Activated CD4-positive, alpha-beta memory T cell treated with anti-CD3 and anti-CD28 coated beads, Interleukin-2, amount 10 ng/mL, durations not matched to agents 7 days and 5 days (primary cell): ENCODE data around the gene RNF130. TPM values are rescaled to one million over a fixed set of nuclear protein-coding genes. Genes with fewer than 3 reads are reported as not detected.

Source experiments
- CTCF ChIA-PET: fragments of 350-600 bp; sonication (Branson Sonifier 250); formaldehyde crosslinking; loops from one replicate; lab custom pipeline; 2021; ENCODE audit warnings: antibody characterized with exemption, inconsistent platforms; lab: Charles Lee
- POLR2A ChIA-PET: fragments of 350-600 bp; sonication (Branson Sonifier 250); formaldehyde crosslinking; loops from one replicate; lab custom pipeline; 2021; ENCODE audit warnings: antibody characterized with exemption; lab: Charles Lee
- DNase-seq: peaks from one replicate; pipeline ENCODE4 v3.0.0-alpha.2; 2020
- H3K27ac Mint-ChIP-seq: one replicate; pipeline ENCODE4 v1.8.0; 2021; ENCODE audit warnings: mild to moderate bottlenecking, mixed read lengths
- H3K27me3 Mint-ChIP-seq: one replicate; pipeline ENCODE4 v1.8.0; 2021; ENCODE audit warnings: mixed read lengths
- H3K36me3 Mint-ChIP-seq: one replicate; pipeline ENCODE4 v1.8.0; 2021; ENCODE audit warnings: low read depth, mixed read lengths
- H3K4me1 Mint-ChIP-seq: one replicate; pipeline ENCODE4 v1.8.0; 2021; ENCODE audit warnings: mixed read lengths
- H3K4me3 Mint-ChIP-seq: one replicate; pipeline ENCODE4 v1.8.0; 2021; ENCODE audit warnings: mild to moderate bottlenecking, mixed read lengths
- H3K9me3 Mint-ChIP-seq: one replicate; pipeline ENCODE4 v1.8.0; 2021; ENCODE audit warnings: mixed read lengths
- total RNA-seq, 2 experiments: library from RNA; stranded (reverse); gene quantifications; one replicate each; pipeline ENCODE4 v1.2.3, GENCODE V29; 2021

RNF130 gene
- total RNA-seq, 2 experiments from 2014 or later, result 2.9 to 3.4 TPM

DNA sequence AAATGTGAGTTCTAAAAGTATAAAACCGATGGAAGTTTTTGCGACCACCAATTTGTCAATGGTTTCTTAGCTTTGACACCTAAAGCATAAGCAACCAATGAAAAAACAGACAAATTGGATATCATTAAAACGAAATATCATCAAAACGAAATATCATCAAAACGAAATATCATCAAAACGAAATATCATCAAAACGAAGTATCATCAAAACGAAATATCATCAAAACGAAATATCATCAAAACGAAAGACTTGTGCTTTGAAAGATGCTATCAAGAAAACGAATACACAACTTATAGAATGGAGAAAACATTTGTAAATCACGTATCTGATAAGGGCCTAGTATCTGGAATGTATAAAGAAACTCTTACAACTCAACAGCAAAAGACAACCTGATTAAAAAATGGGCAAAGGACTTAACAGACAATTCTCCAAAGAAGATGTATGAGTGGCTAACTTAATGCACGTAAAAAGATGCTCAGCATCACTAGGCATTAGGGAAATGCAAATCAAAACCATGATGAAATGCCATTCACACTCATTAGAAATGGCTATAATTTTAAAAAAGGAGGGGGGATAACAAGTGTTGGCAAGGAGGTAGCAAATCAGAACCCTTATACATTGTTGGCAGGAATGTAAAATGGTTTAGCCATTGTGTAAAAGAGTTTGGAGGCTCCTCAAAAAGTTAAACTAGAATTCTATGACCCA, 134.4 kb downstream of the RNF130 start:
- no peak overlapping the region for H3K4me3 Mint-ChIP-seq
- no peaks in the 10 kb centered on the region for H3K4me1 Mint-ChIP-seq
- H3K9me3 Mint-ChIP-seq, result no peaks in the 10 kb centered on the region
- ChIA-PET CTCF (no interaction called here), POLR2A (no interaction called here)
- DNase-seq, result no peak
- no peak overlapping the region for H3K27ac Mint-ChIP-seq
- H3K27me3 Mint-ChIP-seq, result peaks cover 15% of the 10 kb centered on the region
- H3K36me3 Mint-ChIP-seq, result no peaks in the 10 kb centered on the region

DNA sequence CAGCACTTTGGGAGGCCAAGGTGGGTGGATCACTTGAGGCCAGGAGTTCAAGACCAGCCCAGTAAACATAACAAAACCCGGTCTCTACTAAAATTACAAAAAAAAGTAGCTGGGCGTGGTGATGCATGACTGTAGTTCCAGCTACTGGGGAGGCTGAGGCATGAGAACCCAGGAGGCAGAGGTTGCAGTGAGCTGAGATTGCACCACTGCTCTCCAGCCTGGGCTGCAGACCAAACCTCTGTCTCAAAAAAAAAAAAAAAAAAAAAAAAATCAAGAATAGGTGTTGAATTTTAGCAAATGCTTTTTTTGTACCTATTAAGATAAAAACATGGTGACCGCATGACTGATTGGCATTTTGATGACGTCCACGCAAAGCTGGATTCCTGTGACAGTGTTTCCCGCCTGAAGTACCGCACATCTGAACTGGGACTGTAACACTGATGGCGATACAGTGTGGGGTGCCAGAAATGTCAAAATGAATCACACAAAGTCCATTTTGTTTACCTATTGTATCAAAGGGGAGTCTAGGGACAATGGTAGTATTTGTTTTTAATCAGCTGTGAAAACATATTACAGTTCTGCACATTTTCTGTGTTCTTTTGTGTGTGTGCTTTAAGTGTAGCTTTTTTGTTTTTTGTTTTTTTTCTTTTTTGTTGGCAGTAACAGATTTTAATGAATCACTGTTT, 140.6 kb downstream of the RNF130 start:
- H3K27me3 Mint-ChIP-seq, result no peaks in the 10 kb centered on the region
- POLR2A ChIA-PET, result no interaction called here
- no peaks in the 10 kb centered on the region for H3K4me1 Mint-ChIP-seq
- CTCF ChIA-PET, result interaction anchor here (0.7 kb wide), 1 partner anchor 94 kb away, joined by 3 read pairs; no protein-coding TSS in a partner anchor
- H3K9me3 Mint-ChIP-seq, result no peaks in the 10 kb centered on the region
- DNase-seq, result no peak
- no peaks in the 10 kb centered on the region for H3K36me3 Mint-ChIP-seq
- H3K27ac Mint-ChIP-seq, result no peak overlapping the region
- no peak overlapping the region for H3K4me3 Mint-ChIP-seq

DNA sequence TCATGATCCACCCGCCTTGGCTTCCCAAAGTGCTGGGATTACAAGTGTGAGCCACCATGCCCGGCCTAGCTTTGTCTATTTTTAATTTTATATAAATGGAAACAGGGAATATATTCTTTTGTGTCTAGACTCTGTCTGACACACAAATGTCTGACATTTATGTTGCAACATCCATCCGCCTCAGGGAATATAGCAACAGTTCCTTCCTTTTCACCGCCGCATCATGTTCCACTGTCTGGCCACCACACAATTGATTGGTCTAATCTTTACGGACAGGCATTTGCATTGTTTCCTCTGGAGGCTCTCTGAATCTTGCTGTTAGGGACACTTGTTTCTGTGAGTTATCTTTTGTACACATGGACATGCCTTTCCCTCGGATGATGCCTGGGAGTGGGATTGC, 143.7 kb downstream of the RNF130 start:
- POLR2A ChIA-PET, result no interaction called here

DNA sequence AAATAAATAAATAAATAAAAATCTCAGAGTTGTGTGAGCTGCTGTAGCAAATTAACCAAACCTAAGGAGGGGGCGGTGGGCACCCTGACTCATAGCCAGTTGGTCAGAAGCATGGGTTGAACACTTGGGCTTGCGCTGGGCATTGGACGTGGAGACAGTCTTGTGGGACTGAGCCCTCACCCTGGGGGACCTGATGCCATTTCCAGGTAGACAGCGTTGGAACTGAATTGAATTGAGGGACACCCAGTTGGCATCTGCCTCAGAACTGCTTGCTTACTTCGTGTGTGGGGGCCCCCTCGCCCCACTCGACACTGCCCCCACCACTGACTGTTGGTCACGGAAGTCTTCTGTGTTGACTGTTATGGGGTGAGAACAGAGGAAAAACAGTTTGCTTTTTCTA, 144.9 kb downstream of the RNF130 start:
- POLR2A ChIA-PET, result no interaction called here
- no peak for DNase-seq
- Mint-ChIP-seq H3K4me3 (no peak overlapping the region), H3K4me1 (no peaks in the 10 kb centered on the region), H3K27ac (no peak overlapping the region), H3K27me3 (no peaks in the 10 kb centered on the region), H3K36me3 (no peaks in the 10 kb centered on the region), H3K9me3 (no peaks in the 10 kb centered on the region)
- CTCF ChIA-PET, result no interaction called here

More for the DNA sequence above, 143.7 kb downstream of the RNF130 start:
- no peak overlapping the region for H3K4me3 Mint-ChIP-seq
- CTCF ChIA-PET, result no interaction called here
- H3K9me3 Mint-ChIP-seq, result no peaks in the 10 kb centered on the region
- H3K27ac Mint-ChIP-seq, result no peak overlapping the region
- H3K36me3 Mint-ChIP-seq, result no peaks in the 10 kb centered on the region
- no peak for DNase-seq
- no peaks in the 10 kb centered on the region for H3K4me1 Mint-ChIP-seq
- no peaks in the 10 kb centered on the region for H3K27me3 Mint-ChIP-seq

DNA sequence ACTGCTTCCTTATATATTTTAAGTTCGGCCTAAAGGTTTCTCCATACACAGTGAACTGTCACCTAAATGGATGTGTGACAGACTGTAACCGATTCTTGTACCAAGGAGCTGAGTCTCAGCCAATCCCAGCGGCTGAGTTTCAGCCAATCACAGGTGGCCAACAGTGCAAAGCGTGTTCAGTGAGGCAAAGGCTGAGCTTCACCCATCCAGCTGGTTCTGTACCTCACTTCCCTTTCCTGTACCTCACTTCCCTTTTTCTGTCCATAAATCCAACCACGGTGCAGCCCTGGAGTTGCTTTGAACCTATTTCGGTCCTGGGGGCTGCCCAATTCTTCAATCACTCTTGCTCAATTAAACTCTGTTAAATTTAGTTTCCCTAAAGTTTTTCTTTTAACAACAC, 148.1 kb downstream of the RNF130 start:
- Mint-ChIP-seq H3K4me3 (no peak overlapping the region), H3K4me1 (no peaks in the 10 kb centered on the region), H3K9me3 (no peaks in the 10 kb centered on the region), H3K27ac (no peak overlapping the region), H3K27me3 (no peaks in the 10 kb centered on the region), H3K36me3 (no peaks in the 10 kb centered on the region)
- ChIA-PET CTCF (no interaction called here), POLR2A (no interaction called here)
- DNase-seq, result no peak

DNA sequence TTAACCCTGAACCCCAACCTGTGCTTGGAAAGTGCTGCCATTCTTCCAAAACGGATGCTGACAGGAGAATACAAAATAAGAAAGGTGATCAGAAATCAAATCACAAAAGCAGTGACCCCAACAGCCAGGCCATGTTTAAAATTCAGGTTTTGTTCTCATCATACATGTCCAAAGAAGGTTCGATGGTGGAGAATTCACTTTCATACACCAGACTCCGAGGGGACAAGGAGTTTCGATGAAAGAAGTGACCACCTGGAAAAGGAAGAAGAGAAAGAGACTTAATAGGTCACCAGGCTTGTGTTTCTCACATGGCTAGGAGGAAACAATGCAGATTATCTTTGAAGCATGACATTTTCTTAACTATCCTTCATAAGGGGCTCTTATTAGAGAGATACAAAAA, 151.4 kb downstream of the RNF130 start:
- no peaks in the 10 kb centered on the region for H3K36me3 Mint-ChIP-seq
- H3K9me3 Mint-ChIP-seq, result no peaks in the 10 kb centered on the region
- H3K4me3 Mint-ChIP-seq, result no peak overlapping the region
- CTCF ChIA-PET, result no interaction called here
- POLR2A ChIA-PET, result no interaction called here
- DNase-seq, result no peak
- H3K27ac Mint-ChIP-seq, result no peak overlapping the region
- peaks cover 3% of the 10 kb centered on the region for H3K27me3 Mint-ChIP-seq
- H3K4me1 Mint-ChIP-seq, result no peaks in the 10 kb centered on the region

DNA sequence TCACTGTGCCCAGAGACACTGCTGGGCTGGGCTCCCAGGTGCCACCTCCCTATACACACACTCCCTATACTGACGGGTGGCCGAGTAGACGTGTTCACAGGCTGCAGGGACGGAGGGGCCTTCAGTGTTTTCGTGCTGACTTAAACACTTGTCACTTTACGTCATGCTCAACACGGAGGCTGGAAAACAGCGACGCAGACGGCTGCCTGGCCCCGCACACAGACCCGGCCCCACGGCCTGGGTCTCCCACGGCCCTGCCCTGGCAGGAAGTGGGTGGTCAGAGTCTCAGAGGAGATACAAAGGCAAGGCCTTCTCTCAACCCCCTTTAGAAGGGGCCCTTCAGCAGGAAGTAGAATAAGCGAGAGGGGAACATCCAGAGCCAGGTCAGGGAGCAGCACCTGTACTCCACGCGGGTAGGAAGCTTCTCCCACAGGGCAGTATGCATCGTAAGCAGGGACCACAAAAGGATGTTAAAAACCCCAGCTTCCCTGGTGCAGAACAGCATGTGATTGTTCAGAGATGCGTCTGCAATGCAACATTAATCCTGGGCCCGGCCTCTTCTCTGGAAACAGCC, 152.0 kb downstream of the RNF130 start:
- no peaks in the 10 kb centered on the region for H3K4me1 Mint-ChIP-seq
- H3K36me3 Mint-ChIP-seq, result no peaks in the 10 kb centered on the region
- H3K9me3 Mint-ChIP-seq, result no peaks in the 10 kb centered on the region
- ChIA-PET POLR2A (no interaction called here), CTCF (no interaction called here)
- H3K4me3 Mint-ChIP-seq, result no peak overlapping the region
- peaks cover 3% of the 10 kb centered on the region for H3K27me3 Mint-ChIP-seq
- DNase-seq, result no peak
- H3K27ac Mint-ChIP-seq, result no peak overlapping the region

DNA sequence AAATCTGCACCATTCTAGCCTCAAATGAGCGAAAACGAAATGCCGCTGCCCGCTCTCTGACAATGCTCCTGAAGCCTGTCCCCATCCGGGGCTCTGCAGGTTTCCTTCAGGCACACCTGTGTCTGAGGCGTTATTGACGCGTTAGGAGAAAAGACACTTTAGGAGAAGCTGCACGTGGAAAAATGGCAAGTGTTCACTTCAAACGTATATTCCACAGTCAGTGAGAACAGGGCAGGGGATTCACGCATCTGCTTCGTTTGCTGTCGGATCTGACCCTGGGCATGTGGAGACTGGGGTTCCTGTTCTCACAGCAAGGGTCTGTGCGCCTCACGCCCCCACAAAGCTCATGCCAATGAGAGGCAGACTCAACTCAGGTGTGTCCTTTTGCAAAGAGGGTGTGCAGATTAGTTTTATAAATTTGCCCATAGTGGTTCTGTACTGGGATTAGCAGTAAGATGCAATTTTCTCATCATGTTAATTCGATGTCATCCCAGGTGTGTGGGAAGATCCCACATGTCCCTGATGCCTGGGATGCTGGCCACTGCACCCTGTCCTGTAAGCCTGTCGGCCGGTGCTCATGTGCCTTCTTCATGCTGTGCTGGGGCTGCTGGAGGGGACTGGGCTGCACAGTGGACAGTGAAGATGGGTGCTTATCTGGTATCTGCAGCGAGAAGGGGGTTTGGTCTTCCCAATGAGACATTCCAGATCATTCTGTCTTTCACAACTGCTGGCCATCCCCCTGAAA, 152.6 kb downstream of the RNF130 start:
- no peak for DNase-seq
- Mint-ChIP-seq H3K4me1 (no peaks in the 10 kb centered on the region), H3K27me3 (peaks cover 3% of the 10 kb centered on the region), H3K9me3 (no peaks in the 10 kb centered on the region), H3K36me3 (no peaks in the 10 kb centered on the region), H3K27ac (no peak overlapping the region), H3K4me3 (no peak overlapping the region)
- ChIA-PET CTCF (no interaction called here), POLR2A (no interaction called here)

DNA sequence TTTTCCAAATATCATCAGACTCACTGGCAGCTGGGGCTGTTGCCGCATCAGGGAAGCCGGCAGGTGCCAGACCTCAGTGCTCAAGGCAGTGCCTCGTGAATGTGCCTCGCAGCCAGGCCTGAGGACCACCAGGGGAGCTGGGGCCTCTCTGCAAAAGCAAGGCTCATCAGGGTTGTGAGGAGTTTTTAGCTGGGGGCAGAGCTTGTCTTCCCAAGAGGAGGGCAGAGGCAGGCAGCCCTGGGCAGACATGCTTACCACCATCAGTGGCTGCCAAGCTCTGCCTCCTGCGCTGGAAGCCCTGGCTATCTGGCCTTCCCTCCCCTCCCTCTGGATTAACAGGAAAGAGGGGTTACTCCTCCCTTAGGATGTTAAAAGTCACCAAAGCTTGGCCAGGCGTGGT, 155.0 kb downstream of the RNF130 start:
- CTCF ChIA-PET, result no interaction called here

DNA sequence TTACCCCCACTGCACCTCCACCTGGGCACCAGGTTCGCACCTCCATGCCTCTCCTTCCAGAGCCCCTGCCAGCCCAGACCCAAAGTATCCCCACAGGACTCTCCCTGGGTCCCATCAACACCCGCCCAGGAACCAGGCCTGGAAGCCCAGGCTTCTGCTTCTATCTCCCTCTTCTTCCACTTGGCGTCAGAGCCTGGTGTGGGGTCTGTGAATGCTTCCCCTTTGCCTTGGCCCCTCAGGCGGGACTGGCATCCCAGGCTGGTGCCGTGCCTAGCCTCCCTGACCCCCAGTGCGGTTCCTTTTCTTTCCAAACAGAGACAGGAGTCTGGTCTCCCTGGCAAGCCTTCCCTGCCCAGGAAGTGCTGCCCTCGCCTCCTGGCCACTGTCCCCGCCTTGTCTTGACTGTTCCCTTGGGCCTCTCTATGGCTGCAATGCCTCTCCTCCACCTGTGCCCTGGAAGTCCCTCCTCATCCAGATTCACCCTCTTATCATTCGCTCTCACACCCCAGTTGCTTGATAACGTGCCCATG, 156.1 kb downstream of the RNF130 start:
- CTCF ChIA-PET, result no interaction called here
- Mint-ChIP-seq H3K27ac (no peak overlapping the region), H3K9me3 (no peaks in the 10 kb centered on the region), H3K36me3 (no peaks in the 10 kb centered on the region), H3K27me3 (peaks cover 3% of the 10 kb centered on the region), H3K4me3 (no peak overlapping the region), H3K4me1 (no peaks in the 10 kb centered on the region)
- no peak for DNase-seq
- POLR2A ChIA-PET, result no interaction called here

More for the DNA sequence above, 155.0 kb downstream of the RNF130 start:
- Mint-ChIP-seq H3K27ac (no peak overlapping the region), H3K4me3 (no peak overlapping the region), H3K27me3 (peaks cover 3% of the 10 kb centered on the region), H3K9me3 (no peaks in the 10 kb centered on the region), H3K36me3 (no peaks in the 10 kb centered on the region), H3K4me1 (no peaks in the 10 kb centered on the region)
- DNase-seq, result no peak
- POLR2A ChIA-PET, result no interaction called here

DNA sequence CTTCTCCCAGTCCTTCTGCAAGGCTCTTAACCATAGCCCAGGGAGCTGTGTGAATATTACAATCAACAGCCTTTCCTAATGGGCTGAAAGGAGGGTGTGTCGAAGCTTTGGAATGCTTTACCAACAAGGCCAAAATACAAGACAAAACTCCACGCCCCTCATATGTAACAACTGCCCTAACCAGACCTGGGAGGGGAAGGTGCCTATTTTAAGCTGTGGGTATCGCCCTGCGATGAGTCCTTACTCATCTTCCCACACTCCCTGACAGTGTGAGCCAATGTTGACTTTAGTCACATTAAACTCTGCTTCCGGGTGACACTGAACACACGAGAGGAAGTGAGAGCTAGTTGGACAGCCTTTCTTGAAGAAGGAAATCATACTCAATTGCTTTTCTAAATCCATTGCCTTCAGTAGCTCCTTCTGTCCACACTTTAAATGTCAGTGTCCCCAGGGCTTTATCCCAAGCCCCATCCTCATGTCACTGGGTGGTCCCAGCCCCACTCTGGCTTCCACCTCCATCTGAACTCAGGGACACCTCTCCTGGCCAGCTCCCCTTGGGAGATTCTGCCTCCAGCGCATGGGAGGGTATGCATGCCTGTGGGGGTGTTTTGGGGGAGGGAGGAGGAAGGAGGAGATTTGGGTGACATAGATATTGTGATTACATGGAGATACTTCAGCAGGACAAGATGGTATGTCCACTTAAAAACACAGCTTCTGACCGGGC, 157.4 kb downstream of the RNF130 start:
- Mint-ChIP-seq H3K27me3 (peaks cover 3% of the 10 kb centered on the region), H3K4me1 (no peaks in the 10 kb centered on the region), H3K36me3 (no peaks in the 10 kb centered on the region), H3K27ac (no peak overlapping the region), H3K9me3 (no peaks in the 10 kb centered on the region), H3K4me3 (no peak overlapping the region)
- ChIA-PET POLR2A (interaction anchor here (1.1 to 1.6 kb wide), 2 partner anchors 108 to 182 kb away, joined by 4 to 5 read pairs; partner anchors contain the start of gene MAML1), CTCF (interaction anchor here (1.5 kb wide), 1 partner anchor 112 kb away, joined by 5 read pairs; no protein-coding TSS in a partner anchor)
- DNase-seq, result no peak

DNA sequence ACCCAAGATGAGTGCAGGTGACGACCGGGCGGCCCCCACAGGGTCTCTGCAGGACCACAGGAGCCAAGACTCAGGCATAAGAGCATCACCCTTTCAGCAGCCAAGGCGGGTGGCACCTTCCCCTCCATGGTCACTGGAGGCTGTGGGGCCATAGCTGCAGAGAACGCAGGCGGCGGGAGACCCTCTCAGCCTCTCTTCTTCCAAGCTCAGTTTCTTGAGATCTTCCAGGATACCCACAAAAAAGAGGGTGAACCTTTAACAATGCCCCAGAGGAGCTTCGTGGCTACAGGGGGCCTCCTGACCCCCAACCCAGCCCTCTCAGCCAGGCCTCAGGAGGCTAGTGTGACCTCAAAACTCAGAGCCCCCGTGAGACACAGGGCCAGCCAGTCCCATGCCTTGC, 158.1 kb downstream of the RNF130 start:
- H3K4me1 Mint-ChIP-seq, result no peaks in the 10 kb centered on the region
- no peaks in the 10 kb centered on the region for H3K9me3 Mint-ChIP-seq
- peaks cover 3% of the 10 kb centered on the region for H3K27me3 Mint-ChIP-seq
- ChIA-PET POLR2A (interaction anchor here (1.6 kb wide), 1 partner anchor 181 kb away, joined by 4 read pairs; the partner anchor contains the start of gene MAML1), CTCF (interaction anchor here (1.5 kb wide), 1 partner anchor 111 kb away, joined by 5 read pairs; no protein-coding TSS in a partner anchor)
- DNase-seq, result no peak
- no peak overlapping the region for H3K27ac Mint-ChIP-seq
- H3K4me3 Mint-ChIP-seq, result no peak overlapping the region
- H3K36me3 Mint-ChIP-seq, result no peaks in the 10 kb centered on the region
